Smooth muscle cell of the brain vasculature (primary cell): Measurements from ENCODE around the gene GABPB2.
A peak's percentile ranks its signal among the peaks of the same experiment; 100 is the strongest.

ENCODE experiments used
- DNase-seq: peaks from one replicate; pipeline ENCODE4 v3.0.0-alpha.2; 2012; ENCODE audit warnings: low read depth, low spot score

Gene GABPB2

GRCh38 chr1:151164732-151165280 is 94.2 kb downstream of the GABPB2 start:
- DNase-seq: no peak

GRCh38 chr1:151165281-151165737 is 94.7 kb downstream of the GABPB2 start:
- DNase-seq: no peak

- peak; percentile 96 for DNase-seq
Observed at GRCh38 chr1:151165738-151166504, 95.4 kb downstream of the GABPB2 start, which contains the start of the genes LYSMD1 and SCNM1. LYSMD1 (minus strand) TSS chr1:151165902; CDS start chr1:151165258, 644 bp downstream. SCNM1 (plus strand) TSS chr1:151166144; CDS start chr1:151166153, 9 bp downstream.

GRCh38 chr1:151166505-151166956 is 96.0 kb downstream of the GABPB2 start:
- DNase-seq: no peak

- DNase-seq: no peak
Observed at GRCh38 chr1:151167116-151167515, 96.6 kb downstream of the GABPB2 start.

GRCh38 chr1:151171190-151171589 is 100.6 kb downstream of the GABPB2 start:
- no peak for DNase-seq
